ENCODE data around the gene ATP5F1C. TPM values are rescaled to one million over a fixed set of nuclear protein-coding genes. Genes with fewer than 3 reads are reported as not detected.
"Not testable (repeated sequence)": the region's sequence is repeated elsewhere in the genome, so short reads cannot be mapped to it uniquely, and the experiment has no call there.

The ATP5F1C gene
- total RNA-seq, 2 donors from 2014 or later = 248 to 287 TPM

DNA sequence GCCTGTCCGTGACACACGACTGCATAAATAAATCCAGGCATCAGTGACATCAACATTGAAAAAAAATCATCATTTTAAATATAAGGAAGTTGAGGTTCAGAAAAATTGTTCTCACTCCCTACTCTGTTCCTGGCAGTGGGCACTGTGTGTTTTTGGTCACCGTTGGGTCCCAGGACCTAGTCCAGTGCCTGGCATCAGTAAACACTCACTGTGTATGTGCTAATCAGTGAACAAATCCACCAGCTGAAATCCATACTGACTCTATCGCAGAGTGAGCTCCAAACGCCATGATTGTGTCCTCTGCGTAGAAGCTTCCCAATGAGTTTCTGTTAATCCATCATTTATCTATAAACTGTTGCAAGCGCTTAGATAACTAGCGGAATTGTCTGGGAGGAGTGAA lies 43.7 kb upstream of the ATP5F1C start:
- DNase-seq = no peak
- Histone ChIP-seq H3K36me3 (ENCODE audit: control insufficient read depth, insufficient read depth, low read length) (no peaks in the 10 kb centered on the region), H3K27me3 (ENCODE audit: control insufficient read depth, insufficient read depth, low read length, poor library complexity, severe bottlenecking) (no peaks in the 10 kb centered on the region), H3K27ac (ENCODE audit: low read depth, low read length) (no peak overlapping the region), H3K4me3 (ENCODE audit: low read length) (no peak overlapping the region), H3K9ac (ENCODE audit: extremely low read depth, low read length, poor library complexity, severe bottlenecking) (no peak overlapping the region), H3K4me1 (ENCODE audit: control insufficient read depth, insufficient read depth, low read length) (no peaks in the 10 kb centered on the region), H3K9me3 (ENCODE audit: control insufficient read depth, low read length) (no peaks in the 10 kb centered on the region)
- 85 to 91% methylated on average over 3 to 8 of the region's 8 CpGs for WGBS, 2 experiments (ENCODE audit: insufficient coverage in 1 of 2, insufficient read length in 1 of 2)
- Mint-ChIP-seq H3K27me3 (ENCODE audit: insufficient read depth) (no peaks in the 10 kb centered on the region), H3K4me1 (peaks cover 7% of the 10 kb centered on the region), H3K9me3 (no peaks in the 10 kb centered on the region), H3K4me3 (no peak overlapping the region), H3K27ac (no peak overlapping the region), H3K36me3 (ENCODE audit: low read depth) (no peaks in the 10 kb centered on the region)
- TF ChIP-seq, protein P1, sequence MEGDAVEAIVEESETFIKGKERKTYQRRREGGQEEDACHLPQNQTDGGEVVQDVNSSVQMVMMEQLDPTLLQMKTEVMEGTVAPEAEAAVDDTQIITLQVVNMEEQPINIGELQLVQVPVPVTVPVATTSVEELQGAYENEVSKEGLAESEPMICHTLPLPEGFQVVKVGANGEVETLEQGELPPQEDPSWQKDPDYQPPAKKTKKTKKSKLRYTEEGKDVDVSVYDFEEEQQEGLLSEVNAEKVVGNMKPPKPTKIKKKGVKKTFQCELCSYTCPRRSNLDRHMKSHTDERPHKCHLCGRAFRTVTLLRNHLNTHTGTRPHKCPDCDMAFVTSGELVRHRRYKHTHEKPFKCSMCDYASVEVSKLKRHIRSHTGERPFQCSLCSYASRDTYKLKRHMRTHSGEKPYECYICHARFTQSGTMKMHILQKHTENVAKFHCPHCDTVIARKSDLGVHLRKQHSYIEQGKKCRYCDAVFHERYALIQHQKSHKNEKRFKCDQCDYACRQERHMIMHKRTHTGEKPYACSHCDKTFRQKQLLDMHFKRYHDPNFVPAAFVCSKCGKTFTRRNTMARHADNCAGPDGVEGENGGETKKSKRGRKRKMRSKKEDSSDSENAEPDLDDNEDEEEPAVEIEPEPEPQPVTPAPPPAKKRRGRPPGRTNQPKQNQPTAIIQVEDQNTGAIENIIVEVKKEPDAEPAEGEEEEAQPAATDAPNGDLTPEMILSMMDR (conservative IDR thresholded peaks at IDR 0.05) = no peak

DNA sequence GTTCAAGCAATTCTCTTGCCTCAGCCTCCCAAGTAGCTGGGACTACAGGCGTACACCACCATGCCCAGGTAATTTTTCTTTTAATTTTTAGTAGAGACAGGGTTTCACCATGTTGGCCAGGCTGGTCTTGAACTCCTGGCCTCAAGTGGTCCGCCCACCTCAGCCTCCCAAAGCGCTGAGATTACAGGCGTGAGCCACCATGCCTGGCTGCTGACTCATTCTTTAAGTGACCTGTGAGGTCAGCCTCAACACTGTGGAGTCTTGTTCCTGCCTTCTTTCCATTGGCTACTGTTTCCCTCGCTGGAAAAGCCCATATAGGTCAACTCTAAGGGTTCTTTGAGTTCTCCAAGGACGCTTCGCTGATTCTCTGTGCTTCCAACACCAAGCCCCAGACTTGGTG lies 39.3 kb upstream of the ATP5F1C start:
- H3K27ac Mint-ChIP-seq; H3K4me3 Mint-ChIP-seq; H3K4me1 Mint-ChIP-seq; H3K4me1 ChIP-seq (ENCODE audit: control insufficient read depth, insufficient read depth, low read length); H3K27me3 Mint-ChIP-seq (ENCODE audit: insufficient read depth); H3K27ac ChIP-seq (ENCODE audit: low read depth, low read length); H3K9me3 Mint-ChIP-seq; H3K9me3 ChIP-seq (ENCODE audit: control insufficient read depth, low read length); H3K9ac ChIP-seq (ENCODE audit: extremely low read depth, low read length, poor library complexity, severe bottlenecking); H3K4me3 ChIP-seq (ENCODE audit: low read length); H3K27me3 ChIP-seq (ENCODE audit: control insufficient read depth, insufficient read depth, low read length, poor library complexity, severe bottlenecking): not testable (repeated sequence)
- 93 to 97% methylated on average over 6 to 7 of the region's 7 CpGs for WGBS, 2 experiments (ENCODE audit: insufficient coverage in 1 of 2, insufficient read length in 1 of 2)
- peaks cover 30% of the 10 kb centered on the region for H3K36me3 ChIP-seq (ENCODE audit: control insufficient read depth, insufficient read depth, low read length)
- peaks cover 29% of the 10 kb centered on the region for H3K36me3 Mint-ChIP-seq (ENCODE audit: low read depth)
- peak; percentile 46 for DNase-seq

DNA sequence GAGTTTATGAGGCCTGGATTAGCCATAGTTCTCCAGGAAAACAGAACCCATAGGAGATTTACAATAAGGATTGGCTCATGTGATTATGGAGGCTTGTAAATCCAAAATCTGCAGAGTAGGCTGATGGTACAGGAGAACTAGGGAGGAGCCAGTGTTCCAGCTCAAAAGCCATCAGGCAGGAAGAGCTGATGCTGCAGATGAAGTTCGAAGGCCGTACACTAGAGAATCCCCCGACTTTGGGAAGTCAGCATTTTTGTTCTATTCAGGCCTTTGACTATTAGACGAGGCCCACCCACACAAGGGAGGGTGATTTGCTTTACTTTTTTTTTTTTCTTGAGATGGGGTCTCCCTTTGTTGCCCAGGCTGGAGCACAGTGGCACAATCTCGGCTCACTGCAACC lies 37.8 kb upstream of the ATP5F1C start:
- TF ChIP-seq, protein P1 (conservative IDR thresholded peaks at IDR 0.05) = no peak
- H3K27ac Mint-ChIP-seq = no peak overlapping the region
- WGBS, 2 experiments (ENCODE audit: insufficient coverage in 1 of 2, insufficient read length in 1 of 2) = 89 to 97% methylated on average over 5 of the region's 5 CpGs
- no peaks in the 10 kb centered on the region for H3K4me1 ChIP-seq (ENCODE audit: control insufficient read depth, insufficient read depth, low read length)
- H3K27me3 ChIP-seq (ENCODE audit: control insufficient read depth, insufficient read depth, low read length, poor library complexity, severe bottlenecking) = no peaks in the 10 kb centered on the region
- no peak overlapping the region for H3K4me3 ChIP-seq (ENCODE audit: low read length)
- H3K27me3 Mint-ChIP-seq (ENCODE audit: insufficient read depth) = no peaks in the 10 kb centered on the region
- no peak for DNase-seq
- H3K9me3 Mint-ChIP-seq = no peaks in the 10 kb centered on the region
- no peak overlapping the region for H3K4me3 Mint-ChIP-seq
- H3K27ac ChIP-seq (ENCODE audit: low read depth, low read length) = no peak overlapping the region
- peaks cover 44% of the 10 kb centered on the region for H3K36me3 Mint-ChIP-seq (ENCODE audit: low read depth)
- H3K4me1 Mint-ChIP-seq = no peaks in the 10 kb centered on the region
- H3K36me3 ChIP-seq (ENCODE audit: control insufficient read depth, insufficient read depth, low read length) = peaks cover 44% of the 10 kb centered on the region
- peaks cover 2% of the 10 kb centered on the region for H3K9me3 ChIP-seq (ENCODE audit: control insufficient read depth, low read length)
- no peak overlapping the region for H3K9ac ChIP-seq (ENCODE audit: extremely low read depth, low read length, poor library complexity, severe bottlenecking)

DNA sequence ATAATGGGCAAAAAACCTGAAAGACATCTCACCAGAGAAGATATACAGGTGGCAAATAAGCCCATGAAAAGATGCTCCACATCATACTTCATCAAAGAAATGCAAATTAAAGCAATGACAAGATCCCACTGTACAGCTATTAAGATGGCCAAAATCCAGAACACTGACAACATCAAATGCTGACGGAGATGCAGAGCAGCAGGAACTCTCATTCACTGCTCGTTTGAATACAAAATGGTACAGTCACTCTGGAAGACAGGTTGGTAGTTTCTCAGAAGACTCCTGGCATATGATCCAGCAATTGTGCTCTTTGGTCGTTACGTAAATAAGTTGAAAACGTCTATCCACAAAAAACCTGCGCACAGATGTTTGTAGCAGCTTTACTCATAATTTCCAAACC lies 35.7 kb upstream of the ATP5F1C start:
- Mint-ChIP-seq H3K27ac (no peak overlapping the region), H3K36me3 (ENCODE audit: low read depth) (peaks cover 62% of the 10 kb centered on the region), H3K9me3 (no peaks in the 10 kb centered on the region), H3K27me3 (ENCODE audit: insufficient read depth) (no peaks in the 10 kb centered on the region), H3K4me3 (no peak overlapping the region), H3K4me1 (no peaks in the 10 kb centered on the region)
- Histone ChIP-seq H3K9ac (ENCODE audit: extremely low read depth, low read length, poor library complexity, severe bottlenecking) (no peak overlapping the region), H3K27ac (ENCODE audit: low read depth, low read length) (no peak overlapping the region), H3K36me3 (ENCODE audit: control insufficient read depth, insufficient read depth, low read length) (peaks cover 61% of the 10 kb centered on the region), H3K4me1 (ENCODE audit: control insufficient read depth, insufficient read depth, low read length) (no peaks in the 10 kb centered on the region), H3K4me3 (ENCODE audit: low read length) (no peak overlapping the region), H3K27me3 (ENCODE audit: control insufficient read depth, insufficient read depth, low read length, poor library complexity, severe bottlenecking) (no peaks in the 10 kb centered on the region), H3K9me3 (ENCODE audit: control insufficient read depth, low read length) (peaks cover 8% of the 10 kb centered on the region)
- DNase-seq = no peak
- TF ChIP-seq, protein P1 (conservative IDR thresholded peaks at IDR 0.05) = no peak
- 95 to 97% methylated on average over 6 of the region's 6 CpGs for WGBS, 2 experiments (ENCODE audit: insufficient coverage in 1 of 2, insufficient read length in 1 of 2)
